C4-2B (cell line): ENCODE data around the gene ADIPOR1.
A peak's percentile ranks its signal among the peaks of the same experiment; 100 is the strongest.
"Not testable (repeated sequence)": the region's sequence is repeated elsewhere in the genome, so short reads cannot be mapped to it uniquely, and the experiment has no call there.

ENCODE experiments used
- H3K27ac ChIP-seq: fragments of 450-650 bp; 2 replicates; pipeline ENCODE4 v1.5.1; 2017
- CTCF ChIP-seq: fragments of 450-650 bp; conservative IDR thresholded peaks from 2 replicates; pipeline ENCODE4 v1.5.1; 2017; ENCODE audit warnings: mild to moderate bottlenecking
- ZFX ChIP-seq: fragments of 450-650 bp; IDR thresholded peaks from 2 replicates; pipeline ENCODE4 v1.6.1; 2017

ADIPOR1 gene

DNA sequence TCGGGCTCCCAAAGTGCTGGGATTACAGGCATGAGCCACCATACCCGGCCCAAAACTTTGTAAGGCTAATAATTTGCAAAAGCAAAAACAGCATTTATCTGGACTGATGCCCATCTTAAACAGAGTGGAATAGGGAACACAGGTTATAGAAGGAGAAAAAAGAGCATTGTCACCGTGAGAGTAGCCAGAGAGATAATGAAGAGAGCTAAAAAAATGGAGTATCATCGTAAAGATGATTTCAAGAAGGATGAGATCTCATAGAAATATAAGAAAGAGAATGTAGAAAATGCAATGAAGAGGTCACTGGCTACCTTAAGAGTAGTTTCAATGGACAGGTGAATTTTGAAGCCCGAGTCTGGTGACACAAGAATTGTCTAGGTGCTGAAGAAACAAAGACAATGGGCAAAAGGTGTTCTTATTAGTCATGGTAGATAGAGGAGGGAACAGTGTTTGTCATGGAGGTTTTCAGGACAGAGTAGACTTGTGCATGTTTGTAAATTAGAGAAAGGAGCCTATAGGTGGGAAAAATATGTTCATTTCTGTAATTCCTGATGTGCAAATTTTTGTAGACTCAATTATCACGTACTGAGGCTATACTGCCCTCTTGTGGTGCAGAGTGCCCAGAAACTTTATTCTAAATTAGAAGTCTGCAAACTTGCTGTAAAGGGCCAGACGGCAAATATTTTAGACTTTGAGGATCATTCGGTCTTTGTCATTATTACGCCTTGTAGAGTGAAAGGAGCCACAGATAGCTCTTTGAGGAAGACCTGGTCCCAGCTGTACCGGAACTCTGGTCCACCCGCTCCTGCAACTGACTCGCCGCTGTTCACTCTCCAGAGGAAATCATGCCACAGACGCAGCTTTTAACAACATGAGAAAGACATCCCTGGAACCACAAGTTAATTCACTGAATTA lies 41.0 kb upstream of the ADIPOR1 start:
- no peak overlapping the region for H3K27ac ChIP-seq

DNA sequence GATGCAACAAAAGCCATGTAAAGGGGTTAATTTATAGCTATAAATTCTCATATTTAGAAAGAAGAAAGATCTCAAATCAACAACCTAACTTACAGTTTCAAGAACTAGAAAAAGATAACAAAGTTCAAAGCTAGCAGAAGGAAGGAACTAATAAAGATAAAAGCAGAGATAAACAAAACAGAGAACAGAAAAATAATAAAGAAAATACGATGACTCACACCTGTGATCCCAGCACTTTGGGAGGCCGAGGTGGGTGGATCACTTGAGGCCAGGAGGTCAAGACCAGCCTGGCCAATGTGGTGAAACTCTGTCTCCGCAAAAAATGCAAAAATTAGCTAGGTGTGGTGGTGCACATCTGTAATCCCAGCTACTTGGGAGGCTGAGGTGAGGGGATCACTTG lies 36.6 kb upstream of the ADIPOR1 start:
- TF ChIP-seq CTCF: no peak
- TF ChIP-seq ZFX: no peak
- no peak overlapping the region for H3K27ac ChIP-seq

More for the DNA sequence above, 41.0 kb upstream of the ADIPOR1 start:
- TF ChIP-seq CTCF (peak; percentile 93), ZFX (no peak)

- H3K27ac ChIP-seq: no peak overlapping the region
- TF ChIP-seq CTCF (no peak), ZFX (no peak)
These were observed 33.0 kb upstream of the ADIPOR1 start for GRCh38 chr1:202991112-202991511.

DNA sequence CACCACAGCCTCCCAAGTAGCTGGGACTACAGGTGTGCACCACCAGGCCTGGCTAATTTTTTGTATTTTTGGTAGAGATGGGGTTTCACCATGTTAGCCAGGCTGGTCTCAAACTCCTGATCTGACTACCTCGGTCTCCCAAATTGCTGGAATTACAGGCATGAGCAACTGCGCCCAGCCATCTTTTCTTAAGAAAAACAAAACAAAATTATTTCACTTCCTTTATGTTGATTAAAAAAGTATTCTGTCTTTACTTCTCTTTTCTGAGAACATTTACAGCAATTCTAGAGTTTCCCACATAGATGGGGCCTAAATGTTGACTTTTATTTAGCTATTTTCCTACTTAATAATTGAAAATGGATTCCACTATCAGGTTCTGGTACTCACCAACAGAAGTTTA lies 31.8 kb upstream of the ADIPOR1 start:
- no peak for TF ChIP-seq ZFX
- TF ChIP-seq CTCF: no peak
- no peak overlapping the region for H3K27ac ChIP-seq

DNA sequence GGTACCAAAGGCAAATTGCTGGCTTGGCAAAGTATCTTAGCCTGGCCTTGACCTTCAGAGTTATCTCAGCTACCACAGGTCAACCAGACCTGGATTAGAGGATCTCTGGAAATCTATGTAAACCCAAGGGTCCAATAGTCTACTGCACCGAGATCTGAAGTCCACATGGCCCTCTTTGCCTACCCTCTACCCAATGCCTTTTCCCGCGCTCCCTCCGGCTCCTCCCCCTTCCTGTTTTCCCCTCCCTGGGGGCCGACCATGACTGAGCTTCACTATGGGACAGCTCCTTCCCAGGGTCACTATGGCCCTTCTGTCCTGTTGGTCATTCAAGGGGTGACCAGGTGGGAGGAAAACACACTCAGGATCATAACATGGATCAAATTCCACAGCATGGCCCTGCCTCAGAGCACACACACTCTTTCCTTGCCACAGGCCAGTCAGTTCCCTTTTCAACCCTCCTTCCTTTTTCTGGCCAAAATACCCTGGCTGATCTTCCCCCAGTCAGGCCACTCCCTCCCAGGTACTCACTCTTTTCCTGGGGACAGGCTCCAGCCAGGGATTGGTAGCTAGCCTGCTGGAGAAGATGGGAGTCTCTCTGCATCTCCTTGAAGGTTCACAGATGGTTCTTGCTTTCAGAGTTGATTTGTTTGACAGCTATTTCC lies 29.9 kb upstream of the ADIPOR1 start:
- H3K27ac ChIP-seq: no peak overlapping the region
- TF ChIP-seq ZFX (no peak), CTCF (no peak)

DNA sequence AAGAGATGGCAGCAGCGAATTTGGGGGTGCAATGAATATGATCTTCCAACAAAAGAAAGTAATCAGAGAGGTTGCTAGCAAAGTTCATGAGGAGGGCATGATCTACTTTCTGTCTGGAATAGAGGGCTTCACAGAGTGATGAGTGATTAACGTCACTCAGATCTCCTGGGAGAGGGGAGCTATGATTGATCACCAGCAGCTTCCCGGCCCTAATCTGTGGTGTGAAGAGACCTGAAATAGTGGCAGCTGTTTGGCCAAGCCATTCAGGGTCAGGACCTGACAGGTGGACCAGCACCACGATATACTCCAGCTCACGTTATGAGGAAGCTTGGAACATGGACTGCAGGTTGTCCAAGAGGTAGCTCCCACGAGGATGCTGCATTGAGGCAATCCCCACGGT lies 29.1 kb upstream of the ADIPOR1 start:
- H3K27ac ChIP-seq: no peak overlapping the region
- TF ChIP-seq CTCF (no peak), ZFX (no peak)

GRCh38 chr1:202986120-202986519 lies 28.0 kb upstream of the ADIPOR1 start:
- H3K27ac ChIP-seq: not testable (repeated sequence)
